AML-193 (cell line): ENCODE results near the gene DNAH7.
"Not testable (repeated sequence)": the region's sequence is repeated elsewhere in the genome, so short reads cannot be mapped to it uniquely, and the experiment has no call there.

ENCODE experiments used
- DNase-seq, 2 experiments: peaks; one replicate each; lab custom pipeline; 2025; lab: John Stamatoyannopoulos, UW

Gene DNAH7

DNA sequence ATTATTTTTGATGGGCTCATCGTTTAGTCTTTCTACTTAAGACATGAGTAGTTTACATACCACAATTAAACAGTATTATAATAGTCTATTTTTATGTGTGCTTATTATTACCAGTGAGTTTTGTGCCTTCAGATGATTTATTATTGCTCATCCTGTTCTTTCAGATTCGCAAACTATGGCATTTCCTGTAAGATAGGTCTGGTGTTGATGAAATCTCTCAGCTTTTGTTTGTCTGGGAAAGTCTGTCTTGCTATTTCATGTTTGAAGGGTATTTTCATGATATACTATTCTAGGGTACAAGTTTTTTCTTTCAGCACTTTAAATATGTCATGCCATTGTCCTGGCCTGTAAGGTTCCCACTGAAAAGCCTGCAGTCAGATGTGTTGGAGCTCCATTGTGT is 101.3 kb downstream of the DNAH7 start:
- no peak for DNase-seq

- peak; percentile 87 to 91 for DNase-seq
These were observed 106.8 kb downstream of the DNAH7 start for GRCh38 chr2:195961873-195962272.

DNA sequence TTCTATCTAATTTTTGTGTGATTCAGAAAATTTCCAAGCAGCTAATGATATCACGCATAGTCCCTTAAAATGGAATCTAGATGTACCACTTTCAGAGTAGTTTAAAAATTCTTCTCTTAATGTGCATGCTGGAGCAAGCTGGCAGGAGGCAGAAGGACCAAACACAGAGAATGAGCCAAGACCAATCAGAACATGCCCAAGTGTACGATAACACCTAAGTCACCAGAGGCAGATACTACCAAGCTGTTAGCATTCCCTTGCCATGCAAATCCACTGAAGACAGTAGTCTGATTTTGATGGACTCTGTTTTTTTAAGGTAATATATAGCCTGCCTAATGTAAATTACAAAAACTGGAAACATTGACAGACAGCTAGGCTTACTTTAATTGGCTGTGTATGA is 109.3 kb downstream of the DNAH7 start:
- no peak for DNase-seq

DNA sequence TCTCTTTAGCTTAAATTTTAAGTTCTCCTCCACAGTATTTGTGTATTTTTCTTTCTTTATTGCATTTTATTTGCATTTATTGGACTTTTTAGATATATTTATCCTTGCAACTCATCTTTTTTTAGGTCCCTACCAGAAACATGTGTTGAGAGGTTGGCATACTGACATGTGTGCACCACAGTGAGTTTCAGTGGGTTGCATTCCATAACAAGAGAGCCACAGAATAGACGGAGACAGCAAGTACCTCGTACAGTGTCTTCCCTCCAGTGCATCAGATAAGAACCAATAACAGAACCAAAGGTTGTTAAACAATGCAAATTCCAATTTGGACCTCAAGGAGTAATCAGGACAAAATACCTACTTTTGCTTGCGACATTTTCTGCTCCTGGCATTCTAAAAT is 111.9 kb downstream of the DNAH7 start:
- no peak for DNase-seq

DNA sequence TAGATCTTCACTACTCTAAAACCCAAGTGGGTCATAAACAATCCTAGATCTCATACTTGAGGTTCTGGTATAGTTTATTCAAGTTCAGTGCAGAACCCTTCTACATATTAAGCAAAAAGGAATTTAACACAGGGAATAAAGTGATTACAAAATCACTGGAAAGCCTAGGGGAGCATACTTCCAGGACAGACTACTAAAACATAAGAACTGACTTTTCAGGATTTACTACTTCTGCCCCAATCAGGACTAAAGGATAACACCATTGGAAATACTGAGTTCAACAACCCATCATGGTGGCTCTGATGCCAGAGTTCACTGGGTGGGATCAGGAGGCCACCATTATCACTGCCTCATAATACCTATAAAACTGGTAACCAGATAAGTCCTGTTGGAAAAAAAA is 123.6 kb downstream of the DNAH7 start:
- no peak for DNase-seq

GRCh38 chr2:195937176-195937575 is 131.5 kb downstream of the DNAH7 start:
- no peak for DNase-seq

DNA sequence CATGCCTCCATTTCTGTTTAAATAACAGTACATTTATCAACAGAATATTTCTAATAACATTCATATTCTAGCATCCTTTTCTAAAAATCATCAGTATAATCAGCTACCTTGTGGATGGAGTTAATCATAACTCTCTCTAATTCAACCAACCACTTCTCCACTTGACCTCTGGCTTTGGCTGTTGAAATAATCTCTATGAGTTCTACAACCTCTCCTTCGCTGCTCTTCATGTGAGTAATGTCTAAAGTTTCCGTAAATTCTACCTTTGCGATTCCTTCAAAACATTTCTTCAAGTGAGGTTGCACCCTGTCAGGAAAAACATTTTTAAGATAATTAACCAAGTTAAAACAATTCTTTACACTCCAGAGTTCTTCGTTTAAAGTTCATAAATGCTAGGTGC is 134.2 kb downstream of the DNAH7 start:
- no peak for DNase-seq

- DNase-seq: no peak
These were observed 139.1 kb downstream of the DNAH7 start for GRCh38 chr2:195929531-195929930.

GRCh38 chr2:195925120-195925519 is 143.5 kb downstream of the DNAH7 start:
- no peak for DNase-seq

DNA sequence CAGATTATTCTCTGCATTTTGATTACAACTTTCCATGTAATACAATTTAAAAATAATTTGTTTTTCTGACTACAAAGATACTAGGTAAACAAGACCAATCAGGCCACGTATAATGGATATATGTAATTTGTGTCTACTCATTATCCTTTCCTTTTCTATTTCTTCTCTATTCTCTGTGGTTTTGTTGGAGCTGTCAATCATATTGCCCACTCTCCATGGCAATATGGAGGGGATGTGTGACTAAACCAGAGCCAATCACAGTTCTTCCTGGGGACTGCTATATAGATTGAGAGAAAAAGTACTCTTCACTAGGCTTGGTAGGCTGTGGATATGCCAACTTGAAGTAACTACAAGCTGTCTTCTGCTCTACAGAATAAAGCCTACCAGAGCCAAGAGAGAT is 144.7 kb downstream of the DNAH7 start:
- no peak for DNase-seq

DNA sequence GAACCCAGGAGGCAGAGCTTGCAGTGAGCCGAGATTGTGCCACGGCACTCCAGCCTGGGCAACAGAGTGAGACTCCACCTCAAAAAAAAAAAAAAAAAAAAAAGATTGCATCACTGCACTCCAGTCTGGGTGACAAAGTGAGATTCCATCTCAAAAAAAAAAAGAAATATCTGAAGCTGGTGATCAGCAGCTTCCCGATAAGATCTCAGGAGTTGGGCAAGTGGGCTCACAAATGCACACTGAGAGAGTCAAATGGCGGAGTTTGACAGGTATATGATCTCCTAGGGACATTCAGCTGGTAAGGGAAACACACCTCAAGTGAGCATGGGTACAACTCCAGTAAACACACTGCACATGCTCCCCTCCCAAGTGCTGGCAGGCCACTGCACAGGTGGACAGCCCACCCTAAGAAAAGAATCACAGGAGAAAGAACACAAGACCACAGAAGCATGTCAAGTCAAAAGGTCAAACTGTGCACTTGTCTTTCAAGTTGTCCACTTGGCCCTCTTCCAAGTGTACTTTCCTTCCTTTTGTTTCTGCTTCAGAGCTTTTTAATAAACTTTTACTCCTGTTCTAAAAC is 151.5 kb downstream of the DNAH7 start:
- DNase-seq: not testable (repeated sequence)

GRCh38 chr2:195912079-195912478 is 156.6 kb downstream of the DNAH7 start:
- no peak for DNase-seq

DNA sequence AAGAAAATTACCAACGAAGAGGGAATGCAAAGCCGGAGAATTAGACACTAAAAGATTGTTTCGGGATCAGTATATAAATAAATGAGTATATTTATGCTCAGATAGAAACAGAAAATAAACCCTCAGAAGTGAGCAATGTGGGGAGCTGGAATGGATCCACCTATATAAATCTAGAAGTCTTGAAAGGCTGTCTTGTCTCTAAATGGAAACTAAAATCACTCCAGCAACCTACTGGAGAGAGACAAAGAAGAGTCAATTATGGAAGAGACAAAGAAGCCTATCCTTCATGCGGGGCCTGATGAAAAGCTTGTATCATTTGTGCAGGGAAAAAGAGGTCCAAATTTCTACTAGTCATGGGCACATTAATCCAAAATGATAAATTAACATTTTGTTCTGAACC is 158.1 kb downstream of the DNAH7 start:
- DNase-seq: no peak

DNA sequence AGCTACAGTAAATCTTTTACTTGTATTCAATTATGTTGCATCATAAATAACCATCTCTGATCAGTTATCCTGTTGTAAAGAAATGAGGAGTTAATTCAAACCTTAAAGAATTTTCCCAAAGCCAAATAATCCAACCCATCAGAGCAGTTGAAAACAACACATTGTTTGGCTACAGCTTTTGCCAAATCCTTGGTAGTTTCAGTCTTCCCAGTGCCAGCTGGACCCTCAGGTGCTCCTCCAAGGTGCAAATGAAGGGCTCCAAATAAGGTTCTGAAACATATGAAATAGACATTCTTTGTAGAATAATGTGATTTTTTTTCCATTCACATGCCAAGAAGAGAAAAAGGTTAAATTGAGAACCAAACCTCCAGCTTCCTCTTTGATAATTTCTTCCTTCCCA is 158.7 kb downstream of the DNAH7 start:
- DNase-seq: no peak

- no peak for DNase-seq
These were observed 161.2 kb downstream of the DNAH7 start for GRCh38 chr2:195907474-195907873.

- no peak for DNase-seq
These were observed 164.7 kb downstream of the DNAH7 start for GRCh38 chr2:195903956-195904355.

DNA sequence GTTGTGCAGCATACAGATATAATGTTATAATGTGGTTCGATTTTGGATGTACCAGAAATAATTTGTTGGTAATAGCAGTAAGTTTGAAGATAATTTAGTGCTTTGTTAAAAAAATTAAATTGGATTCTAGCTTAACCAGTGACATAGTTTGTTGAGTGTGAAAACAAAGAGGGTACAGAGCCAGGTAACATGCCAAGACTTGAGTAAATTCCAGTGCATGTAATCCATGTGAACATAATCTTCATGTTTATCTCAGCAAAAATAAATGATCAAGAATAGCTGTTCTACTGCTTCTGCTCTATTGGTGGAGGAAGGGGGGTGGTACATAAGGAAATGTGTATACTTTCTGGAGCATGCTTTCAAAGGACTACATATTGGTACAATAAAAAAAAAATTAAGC is 165.8 kb downstream of the DNAH7 start:
- no peak for DNase-seq

DNA sequence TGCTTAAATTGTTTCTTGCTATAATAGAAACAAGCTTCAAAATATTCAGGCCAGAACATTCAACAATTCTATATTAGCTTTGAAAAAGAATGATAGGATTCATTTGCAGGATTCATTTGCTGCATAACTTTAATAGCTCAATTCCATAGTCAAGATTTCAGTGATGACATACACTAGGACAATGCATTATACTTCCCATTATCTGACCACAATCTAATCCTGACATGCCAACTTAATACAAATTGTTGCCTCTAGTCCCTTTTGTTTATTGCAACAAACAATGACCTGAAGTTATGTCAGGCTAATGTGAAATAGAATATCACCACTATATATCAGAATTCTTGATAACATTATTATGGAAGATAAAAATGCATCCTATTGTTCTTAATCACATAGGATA is 169.4 kb downstream of the DNAH7 start:
- no peak for DNase-seq

GRCh38 chr2:195898505-195899191 is 170.0 kb downstream of the DNAH7 start:
- no peak for DNase-seq

DNA sequence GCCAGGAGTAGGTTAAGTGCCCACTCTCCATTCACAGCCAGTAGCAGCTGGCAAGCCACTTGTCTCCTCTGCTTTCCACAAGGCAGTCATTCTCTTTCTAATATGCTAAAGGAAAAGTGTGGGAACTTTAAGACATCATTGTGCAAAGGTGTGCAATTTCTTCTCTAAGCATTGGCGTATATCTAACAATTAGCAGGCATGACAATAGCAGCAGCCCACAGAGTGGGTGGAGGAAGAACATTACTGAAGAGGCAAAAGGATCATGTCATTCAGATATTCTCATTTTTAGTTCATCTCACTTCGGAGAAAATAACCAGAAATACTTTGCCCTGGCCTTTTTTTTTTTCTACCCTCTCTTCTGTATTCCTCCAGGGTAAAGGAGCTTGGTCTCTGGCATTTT is 177.6 kb downstream of the DNAH7 start:
- DNase-seq: no peak

GRCh38 chr2:195879153-195879552 is 189.5 kb downstream of the DNAH7 start:
- no peak for DNase-seq

- no peak for DNase-seq
These were observed 197.3 kb downstream of the DNAH7 start for GRCh38 chr2:195871326-195871725.

DNA sequence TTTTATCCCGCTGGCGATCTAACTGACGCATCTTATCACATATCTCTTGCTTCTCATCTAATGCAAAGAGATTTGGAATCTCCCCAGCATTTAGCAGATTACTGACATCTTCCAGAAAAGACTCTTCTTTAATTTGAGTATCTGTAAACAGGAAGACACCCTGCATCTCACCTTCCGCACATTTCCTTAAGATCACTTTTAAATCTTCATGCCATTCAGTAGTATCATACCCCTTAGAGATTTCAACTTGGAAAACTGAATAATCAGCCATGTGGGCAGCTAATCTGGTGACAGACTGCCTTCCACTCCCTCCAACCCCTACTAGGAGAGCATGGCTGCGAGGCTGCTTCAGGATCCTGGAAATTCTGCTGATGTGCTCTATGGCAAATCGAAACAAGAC is 204.3 kb downstream of the DNAH7 start:
- DNase-seq: no peak

GRCh38 chr2:195863564-195863963 is 205.1 kb downstream of the DNAH7 start:
- peak in 1 of 2 experiments; percentile 10 for DNase-seq
